Esophagus squamous epithelium (tissue), 4 donors: Measurements from ENCODE around the gene DPP9.

Experiments
- CTCF ChIP-seq, 6 experiments: fragments of 450-650 bp in 4 of 6; fragments of 200-600 bp in 2 of 6; sonication (generic) in 2 of 6; IDR thresholded peaks; one replicate each; pipeline ENCODE4 v1.5.1; 2016 to 2019; ENCODE audit warnings: antibody characterized with exemption in 6 of 6, mild to moderate bottlenecking in 4 of 6, moderate library complexity in 4 of 6
- POLR2A ChIP-seq, 4 donors: fragments of 450-650 bp; IDR thresholded peaks; one replicate each; pipeline ENCODE4 v1.6.1; 2017; ENCODE audit warnings: antibody characterized with exemption in 4 of 4, mild to moderate bottlenecking in 4 of 4, moderate library complexity in 3 of 4

GRCh38 chr19:4754248-4754647 lies 30.6 kb upstream of the DPP9 start:
- TF ChIP-seq POLR2A (IDR thresholded peaks at IDR 0.05) = no peak
- no peak for TF ChIP-seq CTCF (IDR thresholded peaks at IDR 0.05)
